Activated naive CD4-positive, alpha-beta T cell treated with anti-CD3 and anti-CD28 coated beads for 36 hours (primary cell): ENCODE data around the gene NR5A2. TPM values are rescaled to one million over a fixed set of nuclear protein-coding genes. Genes with fewer than 3 reads are reported as not detected.

Experiments used
- CTCF ChIA-PET: fragments of 350-600 bp; sonication (Branson Sonifier 250); formaldehyde crosslinking; loops from one replicate; lab custom pipeline; 2021; ENCODE audit warnings: antibody characterized with exemption; lab: Charles Lee
- DNase-seq: peaks from one replicate; pipeline ENCODE4 v3.0.0-alpha.2; 2020
- H3K27ac Mint-ChIP-seq: one replicate; pipeline ENCODE4 v1.8.0; 2021; ENCODE audit warnings: mild to moderate bottlenecking, mixed read lengths
- H3K27me3 Mint-ChIP-seq: one replicate; pipeline ENCODE4 v1.8.0; 2021; ENCODE audit warnings: low read depth, mixed read lengths
- H3K36me3 Mint-ChIP-seq: one replicate; pipeline ENCODE4 v1.8.0; 2021; ENCODE audit warnings: low read depth, mixed read lengths
- H3K4me1 Mint-ChIP-seq: one replicate; pipeline ENCODE4 v1.8.0; 2021; ENCODE audit warnings: low read depth, mixed read lengths
- H3K4me3 Mint-ChIP-seq: one replicate; pipeline ENCODE4 v1.8.0; 2021; ENCODE audit warnings: mild to moderate bottlenecking, moderate library complexity, mixed read lengths
- H3K9me3 Mint-ChIP-seq: one replicate; pipeline ENCODE4 v1.8.0; 2021; ENCODE audit warnings: mixed read lengths
- intact Hi-C: fragments of 100-400 bp; cut with micrococcal nuclease; formaldehyde crosslinking; loops from one replicate; pipeline ENCODE4 v1.15.1; 2023
- total RNA-seq, 2 experiments: library from RNA; stranded (reverse); gene quantifications; one replicate each; pipeline ENCODE4 v1.2.3, GENCODE V29; 2021

Gene NR5A2
- total RNA-seq, 2 experiments from 2014 or later: not detected

- Mint-ChIP-seq H3K27ac (no peak overlapping the region), H3K27me3 (peaks cover 23% of the 10 kb centered on the region), H3K9me3 (no peaks in the 10 kb centered on the region), H3K4me3 (no peak overlapping the region), H3K36me3 (no peaks in the 10 kb centered on the region), H3K4me1 (no peaks in the 10 kb centered on the region)
- intact Hi-C loops: no loop called here
- DNase-seq: no peak
- CTCF ChIA-PET: no interaction called here
Observed at GRCh38 chr1:200049810-200050209, 22.3 kb downstream of the NR5A2 start.

DNA sequence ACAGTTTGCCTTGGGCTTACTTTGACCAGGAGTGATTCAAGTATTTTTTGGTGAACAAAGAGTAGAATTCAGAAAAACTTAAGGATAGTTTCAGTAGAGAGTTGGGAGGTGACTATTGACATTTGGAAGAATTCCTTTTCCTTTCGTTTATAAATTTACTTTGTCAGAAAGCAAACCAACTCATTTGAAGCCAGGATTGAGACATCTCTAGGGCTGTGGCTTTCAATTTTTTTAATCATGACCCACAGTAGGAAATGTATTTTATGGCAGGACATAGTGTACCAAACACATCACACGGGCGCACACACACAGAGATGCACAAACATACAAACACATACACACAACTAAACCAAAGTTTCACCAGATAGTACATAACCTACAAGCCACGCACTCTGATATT lies 24.1 kb downstream of the NR5A2 start:
- Mint-ChIP-seq H3K27ac (no peak overlapping the region), H3K4me3 (no peak overlapping the region), H3K9me3 (no peaks in the 10 kb centered on the region), H3K27me3 (peaks cover 18% of the 10 kb centered on the region), H3K4me1 (no peaks in the 10 kb centered on the region), H3K36me3 (no peaks in the 10 kb centered on the region)
- intact Hi-C loops: no loop called here
- CTCF ChIA-PET: no interaction called here
- DNase-seq: no peak

DNA sequence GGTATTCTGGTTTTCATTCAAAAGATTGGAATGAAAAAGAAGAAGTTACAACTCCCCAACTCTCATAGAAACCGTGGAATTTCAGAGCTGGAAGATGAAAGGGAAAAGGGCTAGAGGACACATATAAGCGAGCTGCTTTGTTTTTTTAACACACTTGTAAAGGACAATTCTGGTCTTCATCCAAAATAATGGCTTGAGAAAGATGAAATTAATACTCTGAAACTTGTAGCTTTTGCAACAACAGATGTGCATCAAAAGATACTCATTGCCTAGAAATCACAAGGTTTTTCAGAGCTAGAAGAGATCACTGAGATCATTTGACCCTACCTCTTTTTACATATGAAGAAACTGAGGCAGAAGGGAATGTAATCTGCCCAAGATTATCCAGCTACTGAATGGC lies 25.6 kb downstream of the NR5A2 start:
- intact Hi-C loops: no loop called here
- CTCF ChIA-PET: no interaction called here
- Mint-ChIP-seq H3K27ac (no peak overlapping the region), H3K4me3 (no peak overlapping the region), H3K4me1 (no peaks in the 10 kb centered on the region), H3K27me3 (peaks cover 22% of the 10 kb centered on the region), H3K36me3 (no peaks in the 10 kb centered on the region), H3K9me3 (no peaks in the 10 kb centered on the region)
- no peak for DNase-seq

- no peaks in the 10 kb centered on the region for H3K9me3 Mint-ChIP-seq
- no peak overlapping the region for H3K4me3 Mint-ChIP-seq
- no peaks in the 10 kb centered on the region for H3K4me1 Mint-ChIP-seq
- H3K27ac Mint-ChIP-seq: no peak overlapping the region
- no peaks in the 10 kb centered on the region for H3K36me3 Mint-ChIP-seq
- H3K27me3 Mint-ChIP-seq: peaks cover 19% of the 10 kb centered on the region
- CTCF ChIA-PET: interaction anchor here (1.3 kb wide), 1 partner anchor 107 kb away, joined by 3 read pairs; no protein-coding TSS in a partner anchor
- intact Hi-C loops: no loop called here
- DNase-seq: no peak
Observed at GRCh38 chr1:200053646-200054045, 26.1 kb downstream of the NR5A2 start.

GRCh38 chr1:200058341-200058740 lies 30.8 kb downstream of the NR5A2 start:
- Mint-ChIP-seq H3K4me1 (no peaks in the 10 kb centered on the region), H3K9me3 (no peaks in the 10 kb centered on the region), H3K36me3 (no peaks in the 10 kb centered on the region), H3K27me3 (peaks cover 14% of the 10 kb centered on the region), H3K27ac (no peak overlapping the region), H3K4me3 (no peak overlapping the region)
- no peak for DNase-seq
- intact Hi-C loops: no loop called here
- CTCF ChIA-PET: no interaction called here

- intact Hi-C loops: no loop called here
- no peak for DNase-seq
- H3K27me3 Mint-ChIP-seq: peaks cover 14% of the 10 kb centered on the region
- no peaks in the 10 kb centered on the region for H3K9me3 Mint-ChIP-seq
- H3K4me1 Mint-ChIP-seq: no peaks in the 10 kb centered on the region
- H3K27ac Mint-ChIP-seq: no peak overlapping the region
- CTCF ChIA-PET: no interaction called here
- H3K4me3 Mint-ChIP-seq: no peak overlapping the region
- no peaks in the 10 kb centered on the region for H3K36me3 Mint-ChIP-seq
Observed at GRCh38 chr1:200062143-200062542, 34.6 kb downstream of the NR5A2 start.

- intact Hi-C loops: no loop called here
- no peaks in the 10 kb centered on the region for H3K36me3 Mint-ChIP-seq
- H3K4me1 Mint-ChIP-seq: no peaks in the 10 kb centered on the region
- no peak for DNase-seq
- no peak overlapping the region for H3K4me3 Mint-ChIP-seq
- H3K27me3 Mint-ChIP-seq: peaks cover 23% of the 10 kb centered on the region
- CTCF ChIA-PET: no interaction called here
- no peak overlapping the region for H3K27ac Mint-ChIP-seq
- H3K9me3 Mint-ChIP-seq: no peaks in the 10 kb centered on the region
Observed at GRCh38 chr1:200072636-200073285, 45.3 kb downstream of the NR5A2 start.

DNA sequence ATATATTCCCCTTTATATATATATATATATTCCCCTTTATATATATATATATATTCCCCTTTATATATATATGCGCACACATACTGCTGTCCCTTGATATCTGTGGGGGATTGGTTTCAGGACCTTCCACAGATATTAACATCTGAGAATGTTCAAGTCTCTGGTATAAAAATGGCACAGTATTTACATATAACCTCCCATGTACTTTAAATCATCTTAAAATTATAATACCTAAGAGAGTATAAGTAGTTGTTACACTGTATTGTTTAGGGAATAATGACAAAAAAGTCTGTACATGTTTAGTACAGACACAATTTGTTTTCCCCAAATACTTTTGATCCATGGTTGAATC lies 45.8 kb downstream of the NR5A2 start:
- H3K9me3 Mint-ChIP-seq: no peaks in the 10 kb centered on the region
- intact Hi-C loops: no loop called here
- H3K4me3 Mint-ChIP-seq: no peak overlapping the region
- no peaks in the 10 kb centered on the region for H3K4me1 Mint-ChIP-seq
- H3K36me3 Mint-ChIP-seq: no peaks in the 10 kb centered on the region
- H3K27ac Mint-ChIP-seq: no peak overlapping the region
- CTCF ChIA-PET: no interaction called here
- DNase-seq: no peak
- H3K27me3 Mint-ChIP-seq: peaks cover 21% of the 10 kb centered on the region

DNA sequence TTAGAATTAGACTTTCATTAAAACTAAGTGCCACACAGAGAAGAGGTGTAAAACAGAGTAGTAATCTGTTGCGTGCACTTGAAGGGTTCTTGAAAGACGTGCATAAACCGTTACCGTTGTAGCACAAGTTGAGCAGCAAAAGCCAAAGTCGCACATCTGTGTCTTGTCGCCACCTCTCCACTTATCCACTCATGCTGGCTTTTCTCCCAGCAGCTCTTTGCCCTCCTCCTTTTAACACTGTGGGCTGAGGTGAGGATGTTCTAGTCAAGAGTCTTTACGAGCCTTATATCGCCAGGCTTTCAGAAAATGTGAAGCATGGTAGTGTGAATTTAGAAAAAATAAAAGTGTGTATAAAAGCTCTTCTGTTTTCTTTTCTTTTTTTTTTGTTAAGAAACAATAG lies 48.0 kb downstream of the NR5A2 start:
- intact Hi-C loops: no loop called here
- Mint-ChIP-seq H3K27me3 (peaks cover 15% of the 10 kb centered on the region), H3K36me3 (no peaks in the 10 kb centered on the region)

DNA sequence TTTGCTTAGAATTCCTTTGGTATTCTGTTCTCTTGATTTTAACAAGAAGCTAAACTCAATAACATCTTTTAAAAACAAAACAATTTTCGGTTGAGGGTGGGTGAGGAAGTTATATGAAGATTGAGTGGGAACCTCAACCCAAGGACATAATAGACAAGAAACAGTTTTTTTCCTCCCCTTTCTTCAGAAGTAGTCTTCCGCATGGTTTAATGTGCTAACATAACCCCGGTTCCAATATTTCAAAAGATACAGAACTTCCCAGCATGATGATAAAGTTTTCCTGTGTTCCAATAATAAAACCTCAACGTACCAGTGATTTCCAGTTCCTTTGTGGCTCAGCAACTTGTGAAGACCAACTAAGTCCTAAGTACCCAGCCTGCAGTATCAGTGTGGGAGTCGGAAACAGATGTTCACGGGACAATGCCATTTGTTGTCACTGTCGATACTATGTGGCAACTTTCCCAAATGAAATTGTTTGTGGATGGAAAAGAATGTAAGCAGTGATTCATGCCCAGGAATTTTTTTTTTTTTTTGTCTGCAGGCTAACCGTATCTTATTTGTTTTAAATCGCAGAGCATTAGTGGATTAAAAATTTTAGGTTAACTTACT lies 48.5 kb downstream of the NR5A2 start:
- Mint-ChIP-seq H3K27ac (no peak overlapping the region), H3K4me1 (no peaks in the 10 kb centered on the region), H3K9me3 (no peaks in the 10 kb centered on the region), H3K27me3 (peaks cover 15% of the 10 kb centered on the region), H3K4me3 (no peak overlapping the region), H3K36me3 (no peaks in the 10 kb centered on the region)
- CTCF ChIA-PET: no interaction called here
- no peak for DNase-seq
- intact Hi-C loops: no loop called here

More for the DNA sequence above, 48.0 kb downstream of the NR5A2 start:
- no peak overlapping the region for H3K4me3 Mint-ChIP-seq
- no peaks in the 10 kb centered on the region for H3K4me1 Mint-ChIP-seq
- no peaks in the 10 kb centered on the region for H3K9me3 Mint-ChIP-seq
- CTCF ChIA-PET: no interaction called here
- H3K27ac Mint-ChIP-seq: no peak overlapping the region
- no peak for DNase-seq

GRCh38 chr1:200079232-200079940 lies 51.9 kb downstream of the NR5A2 start:
- intact Hi-C loops: no loop called here
- Mint-ChIP-seq H3K9me3 (no peaks in the 10 kb centered on the region), H3K4me1 (no peaks in the 10 kb centered on the region), H3K27ac (no peak overlapping the region), H3K27me3 (peaks cover 9% of the 10 kb centered on the region), H3K36me3 (no peaks in the 10 kb centered on the region), H3K4me3 (no peak overlapping the region)
- CTCF ChIA-PET: interaction anchor here (0.6 to 1.0 kb wide), 2 partner anchors 431 to 578 kb away, joined by 3 to 4 read pairs; no protein-coding TSS in a partner anchor
- no peak for DNase-seq

- peaks cover 10% of the 10 kb centered on the region for H3K27me3 Mint-ChIP-seq
- no peak overlapping the region for H3K27ac Mint-ChIP-seq
- intact Hi-C loops: no loop called here
- no peaks in the 10 kb centered on the region for H3K4me1 Mint-ChIP-seq
- CTCF ChIA-PET: interaction anchor here (0.6 kb wide), 2 partner anchors 128 to 130 kb away, joined by 3 read pairs; no protein-coding TSS in a partner anchor
- no peaks in the 10 kb centered on the region for H3K36me3 Mint-ChIP-seq
- no peak overlapping the region for H3K4me3 Mint-ChIP-seq
- H3K9me3 Mint-ChIP-seq: no peaks in the 10 kb centered on the region
- no peak for DNase-seq
Observed at GRCh38 chr1:200081151-200081968, 53.9 kb downstream of the NR5A2 start.
